Neural progenitor cell (in vitro differentiated cells): Measurements from ENCODE around the gene RTN4. TPM values are rescaled to one million over a fixed set of nuclear protein-coding genes. Genes with fewer than 3 reads are reported as not detected.

Experiments used
- DNase-seq: peaks from one replicate; pipeline ENCODE4 v3.0.0-alpha.2; 2016; ENCODE audit warnings: low spot score
- H2AFZ ChIP-seq: fragments of 200-600 bp; sonication (generic); replicated peaks from 2 replicates; pipeline ENCODE4 v1.6.1; 2016; ENCODE audit warnings: antibody characterized with exemption
- H3F3A ChIP-seq: fragments of 200-600 bp; sonication (generic); 2 replicates; pipeline ENCODE4 v1.6.1; 2016; ENCODE audit warnings: antibody characterized with exemption, low read depth
- H3K27ac ChIP-seq: fragments of 200-600 bp; sonication (generic); 2 replicates; pipeline ENCODE4 v1.5.1; 2016; ENCODE audit warnings: mild to moderate bottlenecking
- H3K27me3 ChIP-seq: fragments of 200-600 bp; sonication (generic); 2 replicates; pipeline ENCODE4 v1.6.1; 2016; ENCODE audit warnings: mild to moderate bottlenecking, moderate library complexity
- H3K36me3 ChIP-seq: fragments of 200-600 bp; sonication (generic); 2 replicates; pipeline ENCODE4 v1.5.1; 2016
- H3K4me1 ChIP-seq: fragments of 200-600 bp; sonication (generic); 2 replicates; pipeline ENCODE4 v1.6.1; 2016; ENCODE audit warnings: mixed run types
- H3K4me2 ChIP-seq: fragments of 200-600 bp; sonication (generic); 2 replicates; pipeline ENCODE4 v1.6.1; 2016
- H3K4me3 ChIP-seq: fragments of 200-600 bp; sonication (generic); 2 replicates; pipeline ENCODE4 v1.5.1; 2016
- H3K79me2 ChIP-seq: fragments of 200-600 bp; sonication (generic); 2 replicates; pipeline ENCODE4 v1.6.1; 2016; ENCODE audit warnings: low read depth
- H3K9ac ChIP-seq: fragments of 200-600 bp; sonication (generic); 2 replicates; pipeline ENCODE4 v1.6.1; 2016
- H3K9me3 ChIP-seq: fragments of 200-600 bp; sonication (generic); 2 replicates; pipeline ENCODE4 v1.5.1; 2016; ENCODE audit warnings: low read depth
- H4K20me1 ChIP-seq: fragments of 200-600 bp; sonication (generic); 2 replicates; pipeline ENCODE4 v1.6.1; 2016; ENCODE audit warnings: low read depth
- H3K27ac Mint-ChIP-seq: 3 replicates; pipeline ENCODE4 v1.8.0; 2021; ENCODE audit warnings: mixed read lengths
- H3K27me3 Mint-ChIP-seq: 2 replicates; pipeline ENCODE4 v1.8.0; 2022; ENCODE audit warnings: low read depth, mild to moderate bottlenecking, inconsistent platforms, moderate library complexity, mixed read lengths; ENCODE audit not compliant: insufficient read depth
- H3K36me3 Mint-ChIP-seq: 3 replicates; pipeline ENCODE4 v1.8.0; 2021; ENCODE audit warnings: mixed read lengths
- H3K4me1 Mint-ChIP-seq: 3 replicates; pipeline ENCODE4 v1.8.0; 2021; ENCODE audit warnings: mixed read lengths
- H3K4me3 Mint-ChIP-seq: 3 replicates; pipeline ENCODE4 v1.8.0; 2021; ENCODE audit warnings: mild to moderate bottlenecking, moderate library complexity, mixed read lengths
- H3K9me3 Mint-ChIP-seq: 3 replicates; pipeline ENCODE4 v1.8.0; 2020; ENCODE audit warnings: mixed read lengths
- EZH2 ChIP-seq: fragments of 200-600 bp; sonication (generic); IDR thresholded peaks from 2 replicates; pipeline ENCODE4 v1.6.1; 2017; ENCODE audit warnings: antibody characterized with exemption, mild to moderate bottlenecking, moderate library complexity
- EZH2phosphoT487 ChIP-seq: fragments of 200-600 bp; sonication (generic); IDR thresholded peaks from 2 replicates; pipeline ENCODE4 v1.6.1; 2017; ENCODE audit warnings: antibody characterized with exemption
- total RNA-seq: library from RNA; depleted of rRNA; stranded (reverse); fragments of >200 nt; gene quantifications from 2 replicates; pipeline ENCODE4 v1.2.3, GENCODE V29; 2015; ENCODE audit warnings: low replicate concordance
- TF ChIP-seq, protein P1 (sequence below): fragments of 200-600 bp; sonication (generic); IDR thresholded peaks from 2 replicates; pipeline ENCODE4 v1.5.1; 2017; ENCODE audit warnings: antibody characterized with exemption, mild to moderate bottlenecking

Gene RTN4
- total RNA-seq, 1 donor from 2014 or later = 157 TPM

DNA sequence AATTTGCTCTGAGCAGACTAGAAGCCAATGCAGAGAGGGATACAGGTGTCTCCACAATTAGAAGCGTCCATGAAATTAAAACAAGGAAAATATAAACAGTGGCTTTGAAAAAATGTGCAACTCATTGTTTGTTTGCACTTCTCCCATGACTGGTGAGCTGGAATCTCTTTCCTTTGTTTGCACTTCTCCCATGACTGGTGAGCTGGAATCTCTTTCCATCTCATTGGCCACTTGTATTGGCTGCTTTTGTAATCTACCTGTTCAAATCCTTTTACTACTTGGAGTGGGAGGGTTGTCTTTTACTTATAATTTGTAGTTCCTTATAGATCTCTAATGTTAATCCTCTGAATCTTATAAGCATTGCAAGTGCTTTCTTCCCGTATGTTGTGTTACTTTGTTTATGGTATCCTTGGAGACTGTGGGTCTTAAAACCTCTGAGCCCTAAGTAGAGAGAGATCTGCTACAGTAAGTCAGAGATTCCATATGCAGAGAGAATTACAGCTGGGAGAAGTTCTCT, 94.1 kb downstream of the RTN4 start:
- no peaks in the 10 kb centered on the region for H3K9me3 ChIP-seq
- H3K27me3 Mint-ChIP-seq = peaks cover 3% of the 10 kb centered on the region
- peaks cover 8% of the 10 kb centered on the region for H3K4me1 ChIP-seq
- H3K36me3 Mint-ChIP-seq = peaks cover 2% of the 10 kb centered on the region
- no peak overlapping the region for H2AFZ ChIP-seq
- no peaks in the 10 kb centered on the region for H3F3A ChIP-seq
- no peaks in the 10 kb centered on the region for H3K27me3 ChIP-seq
- H3K9ac ChIP-seq = no peak overlapping the region
- H3K4me1 Mint-ChIP-seq = peaks cover 5% of the 10 kb centered on the region
- no peak overlapping the region for H3K4me3 Mint-ChIP-seq
- H3K36me3 ChIP-seq = no peaks in the 10 kb centered on the region
- no peaks in the 10 kb centered on the region for H3K9me3 Mint-ChIP-seq
- TF ChIP-seq EZH2 = no peak
- H3K4me2 ChIP-seq = no peak overlapping the region
- no peaks in the 10 kb centered on the region for H4K20me1 ChIP-seq
- H3K27ac Mint-ChIP-seq = no peak overlapping the region
- no peak overlapping the region for H3K27ac ChIP-seq
- no peak for DNase-seq
- H3K4me3 ChIP-seq = no peak overlapping the region
- H3K79me2 ChIP-seq = no peaks in the 10 kb centered on the region

DNA sequence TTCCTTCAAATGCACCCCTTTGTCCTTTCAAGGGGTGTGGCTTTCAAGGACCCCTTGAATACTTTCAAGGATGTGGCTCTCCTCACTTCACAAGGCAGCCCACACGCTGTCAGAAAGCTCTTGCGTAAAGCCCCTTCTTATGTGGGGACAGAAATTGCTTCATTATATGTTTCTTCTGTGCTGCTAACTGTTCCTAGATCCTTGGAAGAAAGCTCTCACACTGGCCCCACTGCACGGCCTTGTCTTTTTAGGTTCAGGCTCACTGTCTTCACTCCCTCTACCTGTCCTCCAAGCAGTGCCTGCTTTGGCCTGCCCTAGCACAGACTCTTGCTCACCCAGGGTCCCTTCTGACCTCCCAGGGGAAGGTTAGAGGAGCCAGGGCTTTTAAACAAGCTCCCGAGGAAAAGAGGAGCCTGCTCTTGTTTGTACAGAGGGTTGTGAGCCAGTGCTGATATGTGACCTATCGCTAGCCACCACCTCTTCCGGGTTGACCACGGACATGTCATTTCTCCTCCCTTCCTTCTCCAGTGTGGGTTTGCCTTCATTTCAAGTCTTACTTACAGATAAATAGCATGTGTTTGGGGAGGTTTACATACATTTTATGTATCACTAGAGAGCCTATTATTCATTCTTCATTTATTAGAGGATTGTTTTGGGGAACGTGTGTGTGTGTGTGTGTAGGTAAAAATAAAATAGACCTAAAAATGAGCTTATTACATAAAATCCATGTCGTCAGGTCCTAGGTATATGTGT, 94.7 kb downstream of the RTN4 start:
- DNase-seq = no peak
- H4K20me1 ChIP-seq = no peaks in the 10 kb centered on the region
- Mint-ChIP-seq H3K36me3 (no peaks in the 10 kb centered on the region), H3K9me3 (no peaks in the 10 kb centered on the region), H3K4me3 (no peak overlapping the region), H3K27ac (no peak overlapping the region), H3K27me3 (peaks cover 3% of the 10 kb centered on the region), H3K4me1 (peaks cover 5% of the 10 kb centered on the region)
- H3K27me3 ChIP-seq = no peaks in the 10 kb centered on the region
- H3K9me3 ChIP-seq = no peaks in the 10 kb centered on the region
- no peaks in the 10 kb centered on the region for H3F3A ChIP-seq
- peaks cover 8% of the 10 kb centered on the region for H3K4me1 ChIP-seq
- no peaks in the 10 kb centered on the region for H3K79me2 ChIP-seq
- no peak overlapping the region for H3K4me3 ChIP-seq
- no peak overlapping the region for H3K9ac ChIP-seq
- no peak for TF ChIP-seq EZH2
- TF ChIP-seq, protein P1, sequence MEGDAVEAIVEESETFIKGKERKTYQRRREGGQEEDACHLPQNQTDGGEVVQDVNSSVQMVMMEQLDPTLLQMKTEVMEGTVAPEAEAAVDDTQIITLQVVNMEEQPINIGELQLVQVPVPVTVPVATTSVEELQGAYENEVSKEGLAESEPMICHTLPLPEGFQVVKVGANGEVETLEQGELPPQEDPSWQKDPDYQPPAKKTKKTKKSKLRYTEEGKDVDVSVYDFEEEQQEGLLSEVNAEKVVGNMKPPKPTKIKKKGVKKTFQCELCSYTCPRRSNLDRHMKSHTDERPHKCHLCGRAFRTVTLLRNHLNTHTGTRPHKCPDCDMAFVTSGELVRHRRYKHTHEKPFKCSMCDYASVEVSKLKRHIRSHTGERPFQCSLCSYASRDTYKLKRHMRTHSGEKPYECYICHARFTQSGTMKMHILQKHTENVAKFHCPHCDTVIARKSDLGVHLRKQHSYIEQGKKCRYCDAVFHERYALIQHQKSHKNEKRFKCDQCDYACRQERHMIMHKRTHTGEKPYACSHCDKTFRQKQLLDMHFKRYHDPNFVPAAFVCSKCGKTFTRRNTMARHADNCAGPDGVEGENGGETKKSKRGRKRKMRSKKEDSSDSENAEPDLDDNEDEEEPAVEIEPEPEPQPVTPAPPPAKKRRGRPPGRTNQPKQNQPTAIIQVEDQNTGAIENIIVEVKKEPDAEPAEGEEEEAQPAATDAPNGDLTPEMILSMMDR = no peak
- no peak for TF ChIP-seq EZH2phosphoT487
- no peaks in the 10 kb centered on the region for H3K36me3 ChIP-seq
- H2AFZ ChIP-seq = no peak overlapping the region
- H3K4me2 ChIP-seq = no peak overlapping the region
- no peak overlapping the region for H3K27ac ChIP-seq

DNA sequence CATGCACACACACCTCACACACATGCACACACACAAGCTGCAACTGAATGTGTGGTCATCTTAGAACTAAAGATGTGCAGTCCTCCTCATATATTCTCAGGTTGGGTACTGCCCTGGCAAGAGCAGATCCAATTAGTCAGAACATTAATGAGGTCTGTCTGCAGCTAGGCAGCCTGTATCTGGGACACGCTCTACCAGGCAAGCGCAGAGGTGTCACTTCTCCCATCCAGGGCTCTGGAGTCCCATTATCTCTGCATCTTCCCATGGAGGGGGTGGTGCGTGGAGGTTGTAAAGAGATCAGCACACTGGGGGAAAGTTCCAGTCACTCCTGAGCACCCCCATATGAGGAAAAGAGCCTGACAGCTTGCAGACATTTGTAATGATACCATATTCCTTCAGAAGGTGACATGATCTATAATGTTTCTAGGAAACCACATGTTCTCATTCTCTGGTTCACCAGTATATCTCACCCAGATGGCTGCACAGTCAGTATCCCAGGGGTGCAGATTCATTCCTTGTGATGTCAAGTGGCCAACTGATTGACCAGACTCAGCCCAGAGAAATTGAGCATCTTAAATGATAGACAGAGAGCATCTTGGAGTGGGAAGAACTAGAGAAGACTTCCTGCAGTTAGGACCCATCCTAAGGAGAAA, 95.4 kb downstream of the RTN4 start:
- H3K27ac ChIP-seq = no peak overlapping the region
- Mint-ChIP-seq H3K9me3 (no peaks in the 10 kb centered on the region), H3K36me3 (no peaks in the 10 kb centered on the region), H3K27me3 (peaks cover 3% of the 10 kb centered on the region), H3K4me3 (no peak overlapping the region), H3K4me1 (peaks cover 5% of the 10 kb centered on the region), H3K27ac (no peak overlapping the region)
- H3K36me3 ChIP-seq = no peaks in the 10 kb centered on the region
- H4K20me1 ChIP-seq = no peaks in the 10 kb centered on the region
- no peak overlapping the region for H3K4me3 ChIP-seq
- no peaks in the 10 kb centered on the region for H3K9me3 ChIP-seq
- no peaks in the 10 kb centered on the region for H3K27me3 ChIP-seq
- H3K4me2 ChIP-seq = no peak overlapping the region
- H3F3A ChIP-seq = no peaks in the 10 kb centered on the region
- H3K79me2 ChIP-seq = no peaks in the 10 kb centered on the region
- H2AFZ ChIP-seq = no peak overlapping the region
- H3K4me1 ChIP-seq = peaks cover 8% of the 10 kb centered on the region
- DNase-seq = no peak
- TF ChIP-seq EZH2phosphoT487 (no peak), EZH2 (no peak)
- TF ChIP-seq, protein P1 = no peak
- no peak overlapping the region for H3K9ac ChIP-seq

DNA sequence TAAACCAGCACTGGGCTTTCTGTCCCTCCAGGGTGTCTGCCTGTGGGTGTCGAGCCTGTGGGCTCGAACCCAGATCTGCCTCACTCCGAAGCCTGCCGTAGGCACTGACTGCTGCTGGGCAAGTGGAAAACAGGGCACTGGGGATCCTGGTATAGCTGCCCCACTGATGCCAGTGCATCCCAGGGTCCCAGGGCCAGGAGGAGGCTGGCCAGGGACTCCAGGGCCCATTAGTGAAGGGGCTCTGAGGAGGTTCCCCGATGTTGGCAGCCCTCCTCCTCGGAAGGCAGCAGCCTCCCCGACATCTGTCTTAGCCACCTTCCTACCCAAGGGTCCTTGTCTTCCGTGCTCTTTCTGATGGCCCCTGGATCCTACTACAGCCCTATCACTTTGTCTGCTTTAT, 96.1 kb downstream of the RTN4 start:
- Histone ChIP-seq H3K36me3 (no peaks in the 10 kb centered on the region), H3F3A (no peaks in the 10 kb centered on the region), H3K9me3 (no peaks in the 10 kb centered on the region), H3K4me3 (no peak overlapping the region), H3K4me2 (no peak overlapping the region), H2AFZ (no peak overlapping the region), H3K79me2 (no peaks in the 10 kb centered on the region), H3K27me3 (no peaks in the 10 kb centered on the region), H3K9ac (no peak overlapping the region), H4K20me1 (no peaks in the 10 kb centered on the region), H3K27ac (no peak overlapping the region), H3K4me1 (peaks cover 8% of the 10 kb centered on the region)
- H3K4me3 Mint-ChIP-seq = no peak overlapping the region
- H3K27ac Mint-ChIP-seq = no peak overlapping the region
- no peaks in the 10 kb centered on the region for H3K36me3 Mint-ChIP-seq
- no peaks in the 10 kb centered on the region for H3K9me3 Mint-ChIP-seq
- peaks cover 8% of the 10 kb centered on the region for H3K4me1 Mint-ChIP-seq
- TF ChIP-seq, protein P1 = no peak
- TF ChIP-seq EZH2 = no peak
- TF ChIP-seq EZH2phosphoT487 = no peak
- DNase-seq = no peak
- H3K27me3 Mint-ChIP-seq = peaks cover 3% of the 10 kb centered on the region
